ENCODE data around the gene DEPDC5. TPM values are rescaled to one million over a fixed set of nuclear protein-coding genes. Genes with fewer than 3 reads are reported as not detected.

The DEPDC5 gene
- total and polyA plus RNA-seq, 9 of the 15 experiments (the other 6 are each of a cell fraction or from before 2014, with no cell fraction given): 2.3 to 12.3 (median 10.7) TPM

GRCh38 chr22:31743871-31744270 is 9.9 kb upstream of the DEPDC5 start (continued):
- TF ChIP-seq CREM (IDR thresholded peaks at IDR 0.05; ENCODE audit: low read depth): no peak
- TF ChIP-seq SOX6 (IDR thresholded peaks at IDR 0.05): no peak
- TF ChIP-seq HNRNPUL1 (IDR thresholded peaks at IDR 0.05; ENCODE audit: low read length): no peak
- no peak for TF ChIP-seq CSDE1 (IDR thresholded peaks at IDR 0.05)
- no peak for TF ChIP-seq BRD9 (IDR thresholded peaks at IDR 0.05; ENCODE audit: low read depth, partially characterized antibody)

GRCh38 chr22:31747441-31747840 is 6.4 kb upstream of the DEPDC5 start:
- TF ChIP-seq MTA2 (IDR thresholded peaks at IDR 0.05; ENCODE audit: low read depth) (no peak), SRSF9 (IDR thresholded peaks at IDR 0.05; ENCODE audit: borderline replicate concordance, low read depth, low read length) (no peak), SNAPC5 (CRISPR knock-in tag; IDR thresholded peaks at IDR 0.05) (no peak), ZNF316 (IDR thresholded peaks at IDR 0.05) (no peak), SRSF3 (IDR thresholded peaks at IDR 0.05; ENCODE audit: insufficient read depth, low read length) (no peak), GATA2 (CRISPR knock-in tag; IDR thresholded peaks at IDR 0.05) (no peak), BACH1 (tag; IDR thresholded peaks at IDR 0.05) (no peak), PML (IDR thresholded peaks at IDR 0.05; ENCODE audit: low read length) (no peak), ZNF398 (CRISPR knock-in tag; IDR thresholded peaks at IDR 0.05) (no peak), IRF9 (tag; IDR thresholded peaks at IDR 0.05) (no peak), BHLHE40 (IDR thresholded peaks at IDR 0.05; ENCODE audit: low read length) (no peak)
- BruUV-seq (replicated peaks): no TSS peak
- Histone ChIP-seq H3K9ac (ENCODE audit: insufficient read depth in 1 of 2, low read depth in 2 of 2, low read length in 2 of 2) (no peak overlapping the region), H4K20me1 (replicated peaks; ENCODE audit: control insufficient read depth, insufficient read depth, low read length) (no peaks in the 10 kb centered on the region), H3K4me1 (replicated peaks in 1 of 2; ENCODE audit: control insufficient read depth in 2 of 2, insufficient read depth in 2 of 2, low read length in 2 of 2) (peaks cover 25 to 26% of the 10 kb centered on the region in 2 experiments), H3K27me3 (ENCODE audit: control insufficient read depth in 2 of 2, insufficient read depth in 2 of 2, low read length in 2 of 2) (no peaks in the 10 kb centered on the region), H3K9me3 (replicated peaks; ENCODE audit: control insufficient read depth, insufficient read depth, low read depth, low read length) (no peaks in the 10 kb centered on the region), H3K9me1 (ENCODE audit: control insufficient read depth, insufficient read depth, low read length) (no peaks in the 10 kb centered on the region), H3K4me2 (ENCODE audit: insufficient read depth, low read length) (no peak overlapping the region), H3K4me3 (no peak overlapping the region), H2AFZ (ENCODE audit: low read depth, low read length) (no peak overlapping the region), H3K79me2 (ENCODE audit: control insufficient read depth, insufficient read depth, low read length) (peaks cover 59% of the 10 kb centered on the region), H3K36me3 (ENCODE audit: control insufficient read depth, insufficient read depth, low read length) (peaks cover 29% of the 10 kb centered on the region), H3K27ac (ENCODE audit: extremely low read depth, low read depth, low read length) (no peak overlapping the region)
- intact Hi-C loops (cut with micrococcal nuclease) (no loop called here), in situ Hi-C loops (cut with MboI) (no loop called here)
- CTCF ChIA-PET (ENCODE audit: low intra/inter-chr PET ratio): no interaction called here
- POLR2A ChIA-PET: no interaction called here
- ATAC-seq (no peak), DNase-seq (ENCODE audit: extremely low read depth in 1 of 4, low spot score in 3 of 4) (no peak), FAIRE-seq (no peak)
- WGBS (ENCODE audit: insufficient coverage, low coverage, missing lambda C conversion rate): 82% methylated on average over 4 of the region's 4 CpGs

Data from K562 (cell line).